ENCODE results near the gene PPP2R2C. TPM values are rescaled to one million over a fixed set of nuclear protein-coding genes. Genes with fewer than 3 reads are reported as not detected.

The PPP2R2C gene
- polyA plus RNA-seq, 1 of the 3 experiments (the other 2 are of a cell fraction) = 0.21 TPM

DNA sequence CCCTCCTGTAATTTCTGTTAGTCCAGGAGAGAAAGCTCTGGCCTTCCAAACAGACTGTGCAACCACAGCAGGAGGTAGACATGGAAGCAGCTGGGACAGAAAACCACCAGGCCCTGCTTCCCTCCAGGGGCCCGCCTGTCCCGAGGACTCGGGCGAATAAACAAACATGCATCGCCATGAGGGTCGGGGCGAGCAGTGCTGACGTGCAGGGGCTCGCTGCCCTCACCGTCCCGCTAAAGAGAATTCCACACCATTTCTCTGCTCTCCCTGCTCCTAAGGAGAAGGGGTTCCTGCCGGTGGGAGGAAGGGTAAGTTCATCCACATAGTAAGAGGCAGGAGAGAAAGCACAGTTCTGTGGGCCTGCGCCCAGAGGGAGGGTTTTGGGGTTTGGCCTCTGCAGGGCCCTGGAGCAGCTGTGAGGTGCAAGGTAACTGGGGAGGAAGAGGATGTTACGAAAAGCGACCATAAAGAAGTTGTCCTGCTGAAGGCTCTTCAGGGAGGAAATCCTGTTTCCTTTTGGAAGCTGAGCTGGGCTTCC is 147.9 kb downstream of the PPP2R2C start:
- Histone ChIP-seq H2AFZ (ENCODE audit: low read depth) (no peak overlapping the region), H3K9ac (no peak overlapping the region), H3F3A (replicated peaks; ENCODE audit: insufficient read depth) (no peaks in the 10 kb centered on the region), H3K27ac (ENCODE audit: low read depth in 2 of 2, low read length in 1 of 2) (no peak overlapping the region), H3K9me3 (no peaks in the 10 kb centered on the region), H3K27me3 (ENCODE audit: insufficient read depth) (no peaks in the 10 kb centered on the region), H3K9me2 (no peaks in the 10 kb centered on the region), H3K4me3 (ENCODE audit: low read depth in 2 of 2, low read length in 1 of 2) (no peak overlapping the region), H4K20me1 (ENCODE audit: insufficient read depth) (no peaks in the 10 kb centered on the region), H3K79me2 (ENCODE audit: insufficient read depth) (no peaks in the 10 kb centered on the region), H3K4me2 (no peak overlapping the region), H3K36me3 (replicated peaks in 1 of 2; ENCODE audit: control insufficient read depth in 1 of 2, insufficient read depth in 2 of 2, low read length in 1 of 2) (no peaks in the 10 kb centered on the region), H3K4me1 (ENCODE audit: control insufficient read depth in 1 of 2, insufficient read depth in 2 of 2, low read depth in 1 of 2, low read length in 1 of 2) (peaks cover 0 to 3% of the 10 kb centered on the region in 2 experiments; a peak in 1 of 4 replicates)
- DNase-seq = no peak
- POLR2A ChIA-PET = no interaction called here
- TF ChIP-seq, protein P1, sequence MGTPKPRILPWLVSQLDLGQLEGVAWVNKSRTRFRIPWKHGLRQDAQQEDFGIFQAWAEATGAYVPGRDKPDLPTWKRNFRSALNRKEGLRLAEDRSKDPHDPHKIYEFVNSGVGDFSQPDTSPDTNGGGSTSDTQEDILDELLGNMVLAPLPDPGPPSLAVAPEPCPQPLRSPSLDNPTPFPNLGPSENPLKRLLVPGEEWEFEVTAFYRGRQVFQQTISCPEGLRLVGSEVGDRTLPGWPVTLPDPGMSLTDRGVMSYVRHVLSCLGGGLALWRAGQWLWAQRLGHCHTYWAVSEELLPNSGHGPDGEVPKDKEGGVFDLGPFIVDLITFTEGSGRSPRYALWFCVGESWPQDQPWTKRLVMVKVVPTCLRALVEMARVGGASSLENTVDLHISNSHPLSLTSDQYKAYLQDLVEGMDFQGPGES (IDR thresholded peaks at IDR 0.05; ENCODE audit: low read depth, low read length) = no peak
- no peak for TF ChIP-seq YY1 (IDR thresholded peaks at IDR 0.05; ENCODE audit: low read depth)
- CTCF ChIA-PET = interaction anchor here (1.3 to 22.5 kb wide), 3 partner anchors 9 to 222 kb away, joined by 4 to 1048 read pairs (median 248); partner anchors contain the start of gene WFS1
- WGBS (ENCODE audit: low lambda C conversion rate) = 78% methylated on average over 14 of the region's 15 CpGs

DNA sequence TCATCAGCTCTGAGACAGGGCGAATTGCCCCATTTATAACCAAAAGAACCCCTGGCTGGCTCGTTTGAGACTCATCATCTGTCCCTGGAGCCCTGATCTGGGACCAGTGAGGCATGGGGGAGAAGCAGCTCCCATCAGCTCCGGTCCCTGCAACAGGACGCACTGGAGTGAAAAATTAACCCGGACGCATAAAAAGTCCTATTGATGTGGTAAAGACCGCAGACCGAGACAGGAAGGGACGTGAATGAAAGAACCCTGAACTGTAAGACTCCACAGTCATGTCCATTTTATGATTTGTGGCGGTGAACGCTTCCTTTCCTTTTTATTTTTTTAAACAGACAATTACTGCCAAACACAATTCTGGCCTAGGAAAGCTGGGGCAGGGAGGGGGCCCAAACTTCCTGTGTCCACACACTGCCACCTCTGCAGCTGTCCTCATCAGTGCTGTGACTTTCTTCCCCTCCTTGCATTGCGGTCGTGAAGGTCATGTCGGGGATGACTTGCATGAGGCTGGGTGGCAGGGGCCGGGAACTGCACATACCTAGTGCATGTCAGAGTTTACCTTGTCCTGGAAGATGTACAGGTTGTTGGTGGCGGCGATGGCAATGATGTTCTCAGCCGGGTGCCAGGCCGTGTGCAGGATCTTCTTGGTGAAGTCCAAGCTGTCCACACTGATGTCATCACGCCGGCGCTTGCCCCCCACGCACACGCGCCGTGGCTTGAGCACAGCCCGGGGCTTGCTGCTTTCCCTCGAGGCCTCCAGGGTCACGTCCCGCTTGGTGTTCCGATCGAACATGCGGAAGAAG is 149.4 kb downstream of the PPP2R2C start:
- Histone ChIP-seq H3K9me3 (no peaks in the 10 kb centered on the region), H4K20me1 (ENCODE audit: insufficient read depth) (no peaks in the 10 kb centered on the region), H3K27ac (ENCODE audit: low read depth in 2 of 2, low read length in 1 of 2) (no peak overlapping the region), H2AFZ (ENCODE audit: low read depth) (no peak overlapping the region), H3K79me2 (ENCODE audit: insufficient read depth) (no peaks in the 10 kb centered on the region), H3K4me1 (ENCODE audit: control insufficient read depth in 1 of 2, insufficient read depth in 2 of 2, low read depth in 1 of 2, low read length in 1 of 2) (peaks cover 0 to 3% of the 10 kb centered on the region in 2 experiments; a peak in 1 of 4 replicates), H3F3A (replicated peaks; ENCODE audit: insufficient read depth) (no peaks in the 10 kb centered on the region), H3K9me2 (no peaks in the 10 kb centered on the region), H3K36me3 (replicated peaks in 1 of 2; ENCODE audit: control insufficient read depth in 1 of 2, insufficient read depth in 2 of 2, low read length in 1 of 2) (no peaks in the 10 kb centered on the region), H3K27me3 (ENCODE audit: insufficient read depth) (no peaks in the 10 kb centered on the region), H3K4me3 (ENCODE audit: low read depth in 2 of 2, low read length in 1 of 2) (no peak overlapping the region), H3K4me2 (no peak overlapping the region), H3K9ac (no peak overlapping the region)
- WGBS (ENCODE audit: low lambda C conversion rate) = 67% methylated on average over 22 of the region's 33 CpGs
- no peak for TF ChIP-seq MXI1 (IDR thresholded peaks at IDR 0.05; ENCODE audit: low read depth, low read length)
- TF ChIP-seq GATA2 (CRISPR knock-in tag; IDR thresholded peaks at IDR 0.05) = no peak
- TF ChIP-seq, protein P2, sequence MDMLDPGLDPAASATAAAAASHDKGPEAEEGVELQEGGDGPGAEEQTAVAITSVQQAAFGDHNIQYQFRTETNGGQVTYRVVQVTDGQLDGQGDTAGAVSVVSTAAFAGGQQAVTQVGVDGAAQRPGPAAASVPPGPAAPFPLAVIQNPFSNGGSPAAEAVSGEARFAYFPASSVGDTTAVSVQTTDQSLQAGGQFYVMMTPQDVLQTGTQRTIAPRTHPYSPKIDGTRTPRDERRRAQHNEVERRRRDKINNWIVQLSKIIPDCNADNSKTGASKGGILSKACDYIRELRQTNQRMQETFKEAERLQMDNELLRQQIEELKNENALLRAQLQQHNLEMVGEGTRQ (IDR thresholded peaks at IDR 0.05; ENCODE audit: borderline replicate concordance, low read depth, low read length) = no peak
- TF ChIP-seq ELF1 (IDR thresholded peaks at IDR 0.05) = no peak
- TF ChIP-seq YY1 (IDR thresholded peaks at IDR 0.05; ENCODE audit: low read depth) = no peak
- no peak for TF ChIP-seq SIN3A (IDR thresholded peaks at IDR 0.05; ENCODE audit: borderline replicate concordance, low read depth, low read length)
- TF ChIP-seq TEAD4 (IDR thresholded peaks at IDR 0.05; ENCODE audit: borderline replicate concordance, insufficient read depth) = no peak
- no peak for TF ChIP-seq FOSL2 (IDR thresholded peaks at IDR 0.05; ENCODE audit: borderline replicate concordance, low read depth)
- TF ChIP-seq GABPA (IDR thresholded peaks at IDR 0.05; ENCODE audit: low read depth) = no peak
- no peak for TF ChIP-seq TCF12 (IDR thresholded peaks at IDR 0.05)
- TF ChIP-seq RFX5 (IDR thresholded peaks at IDR 0.05; ENCODE audit: low read length) = no peak
- TF ChIP-seq, protein P3, sequence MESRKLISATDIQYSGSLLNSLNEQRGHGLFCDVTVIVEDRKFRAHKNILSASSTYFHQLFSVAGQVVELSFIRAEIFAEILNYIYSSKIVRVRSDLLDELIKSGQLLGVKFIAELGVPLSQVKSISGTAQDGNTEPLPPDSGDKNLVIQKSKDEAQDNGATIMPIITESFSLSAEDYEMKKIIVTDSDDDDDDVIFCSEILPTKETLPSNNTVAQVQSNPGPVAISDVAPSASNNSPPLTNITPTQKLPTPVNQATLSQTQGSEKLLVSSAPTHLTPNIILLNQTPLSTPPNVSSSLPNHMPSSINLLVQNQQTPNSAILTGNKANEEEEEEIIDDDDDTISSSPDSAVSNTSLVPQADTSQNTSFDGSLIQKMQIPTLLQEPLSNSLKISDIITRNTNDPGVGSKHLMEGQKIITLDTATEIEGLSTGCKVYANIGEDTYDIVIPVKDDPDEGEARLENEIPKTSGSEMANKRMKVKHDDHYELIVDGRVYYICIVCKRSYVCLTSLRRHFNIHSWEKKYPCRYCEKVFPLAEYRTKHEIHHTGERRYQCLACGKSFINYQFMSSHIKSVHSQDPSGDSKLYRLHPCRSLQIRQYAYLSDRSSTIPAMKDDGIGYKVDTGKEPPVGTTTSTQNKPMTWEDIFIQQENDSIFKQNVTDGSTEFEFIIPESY (IDR thresholded peaks at IDR 0.05; ENCODE audit: borderline replicate concordance, low read depth) = no peak
- TF ChIP-seq RCOR1 (IDR thresholded peaks at IDR 0.05; ENCODE audit: low read length) = no peak
- TF ChIP-seq FOXJ3 (CRISPR knock-in tag; IDR thresholded peaks at IDR 0.05) = no peak
- TF ChIP-seq RXRA (IDR thresholded peaks at IDR 0.05; ENCODE audit: borderline replicate concordance, low read depth) = no peak
- ChIA-PET CTCF (interaction anchor here (1.3 to 22.5 kb wide), 3 partner anchors 7 to 60 kb away, joined by 4 to 1048 read pairs (median 133); partner anchors contain the start of gene WFS1), POLR2A (no interaction called here)
- DNase-seq = no peak

Data from SK-N-SH (cell line).